RCC 7860 (cell line): ENCODE data around the gene ATG2A.
"Not testable (repeated sequence)": the region's sequence is repeated elsewhere in the genome, so short reads cannot be mapped to it uniquely, and the experiment has no call there.

Experiments
- DNase-seq: peaks from one replicate; pipeline ENCODE4 v3.0.0-alpha.2; 2015; ENCODE audit warnings: low spot score
- FAIRE-seq: peaks from 2 replicates; lab custom pipeline; 2012; peaks lifted over from hg19 to GRCh38; lab: Jason Lieb, UNC

ATG2A gene

DNA sequence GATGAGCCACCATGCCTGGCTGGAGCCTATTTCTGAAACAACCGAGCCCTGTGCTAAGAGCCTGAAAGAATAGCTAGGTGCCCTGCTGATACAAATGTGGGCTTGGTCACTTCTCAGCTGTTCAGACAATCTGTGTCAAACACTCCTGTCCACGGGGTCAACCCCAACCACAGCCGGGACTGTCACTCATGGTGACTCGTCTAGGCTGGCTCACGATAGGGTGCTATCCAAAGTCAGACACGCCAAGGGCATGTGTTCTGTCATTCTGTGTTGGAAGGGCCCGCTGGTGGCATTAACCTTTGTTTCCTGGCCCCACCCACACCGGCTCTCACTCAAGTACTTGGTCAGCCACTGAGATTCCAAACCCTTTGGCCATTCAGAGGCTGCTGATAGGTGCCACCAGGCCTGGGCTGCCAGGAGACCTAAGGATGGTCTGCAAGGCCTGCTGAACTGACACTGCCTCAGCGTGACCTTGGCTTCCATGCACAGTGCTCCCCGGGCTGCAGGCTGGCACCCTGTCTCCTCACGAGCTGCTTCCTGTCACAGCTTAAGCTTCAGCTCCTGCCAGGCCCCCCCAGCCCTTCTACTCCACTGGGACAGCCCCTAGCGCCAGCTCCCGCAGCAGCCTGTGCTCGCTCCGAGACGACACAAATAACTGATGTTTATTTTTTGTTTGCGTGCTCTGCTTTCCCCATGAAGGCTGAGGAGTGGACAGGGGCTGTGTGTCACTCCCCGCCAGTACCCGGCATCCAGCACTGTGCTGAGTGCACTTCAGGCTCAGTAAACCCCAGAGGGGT is 58.3 kb downstream of the ATG2A start:
- FAIRE-seq (no peak), DNase-seq (peak; percentile 49)

DNA sequence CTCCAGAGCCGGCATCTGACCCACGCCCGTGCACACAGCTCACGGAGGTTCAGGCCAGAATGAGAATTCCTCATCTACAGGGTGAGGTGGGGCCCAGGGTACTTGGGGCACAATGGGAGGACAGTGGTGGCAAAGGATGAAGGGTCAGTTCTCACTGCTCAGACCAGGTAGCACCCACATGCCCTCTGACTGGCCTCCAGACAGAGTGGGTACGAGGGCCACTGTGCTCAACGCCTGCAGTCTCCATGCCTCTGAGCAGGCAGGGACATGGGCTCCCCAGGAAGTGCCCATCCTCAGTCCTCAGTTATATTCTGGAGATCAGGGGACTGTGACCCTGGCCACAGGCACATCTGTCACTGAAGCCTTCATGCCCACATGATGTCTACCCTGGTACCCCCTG is 59.5 kb downstream of the ATG2A start:
- DNase-seq: no peak
- FAIRE-seq: no peak

- peak; percentile 87 for FAIRE-seq
- DNase-seq: peak; percentile 93
Observed at GRCh38 chr11:64856382-64857227, 60.4 kb downstream of the ATG2A start.

DNA sequence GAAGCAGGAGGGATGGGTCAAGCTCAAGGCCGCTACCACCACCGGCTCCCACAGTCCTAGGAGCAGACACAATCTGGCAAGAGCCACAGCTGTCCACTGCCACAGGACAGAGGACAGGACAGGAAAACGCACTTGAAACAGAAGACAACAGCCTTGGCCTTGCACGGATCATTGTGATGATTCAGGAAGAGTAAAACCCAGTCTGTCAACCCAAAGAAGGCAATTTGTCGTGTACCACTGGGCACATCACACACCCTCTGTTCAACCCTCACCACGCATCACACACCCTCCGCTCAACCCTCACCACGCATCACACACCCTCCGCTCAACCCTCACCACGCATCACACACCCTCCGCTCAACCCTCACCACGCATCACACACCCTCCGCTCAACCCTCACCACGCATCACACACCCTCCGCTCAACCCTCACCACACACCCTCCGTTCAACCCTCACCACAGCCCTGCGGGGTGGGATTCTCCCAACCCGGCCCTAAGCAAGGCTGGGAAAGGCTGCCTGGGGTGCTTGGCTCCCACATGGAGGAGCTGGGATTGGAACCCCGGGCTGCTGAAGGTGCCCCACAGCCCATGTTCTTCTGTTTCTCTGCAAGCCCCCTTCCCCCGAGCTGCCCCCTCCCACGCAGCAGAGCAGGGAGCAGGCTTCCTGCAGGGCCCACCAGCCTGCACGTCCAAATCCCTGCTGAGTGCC is 61.3 kb downstream of the ATG2A start:
- no peak for FAIRE-seq
- peak; percentile 40 for DNase-seq

GRCh38 chr11:64854534-64855502 is 62.2 kb downstream of the ATG2A start:
- peak; percentile 94 for DNase-seq
- peak; percentile 86 for FAIRE-seq

DNA sequence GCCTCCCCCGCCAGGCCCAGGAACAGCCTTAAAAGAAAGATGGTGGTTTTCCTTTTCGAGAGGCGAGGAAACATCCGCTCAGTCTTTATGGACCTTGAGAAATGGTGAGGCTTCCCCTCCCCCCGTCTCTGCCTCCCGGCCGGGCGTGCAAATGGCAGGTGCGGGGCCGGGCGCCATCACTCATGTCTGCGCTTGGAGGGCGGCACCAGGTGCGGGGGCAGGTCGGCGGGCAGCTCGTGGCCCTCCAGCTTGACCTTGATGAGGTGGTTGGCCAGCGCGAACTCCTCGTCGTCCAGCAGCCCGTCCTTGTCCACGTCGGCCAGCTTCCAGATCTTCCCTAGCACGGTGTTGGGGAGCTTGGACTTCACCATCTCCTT is 62.9 kb downstream of the ATG2A start:
- DNase-seq: no peak
- FAIRE-seq: no peak

- no peak for FAIRE-seq
- DNase-seq: no peak
Observed at GRCh38 chr11:64853709-64854108, 63.3 kb downstream of the ATG2A start.

DNA sequence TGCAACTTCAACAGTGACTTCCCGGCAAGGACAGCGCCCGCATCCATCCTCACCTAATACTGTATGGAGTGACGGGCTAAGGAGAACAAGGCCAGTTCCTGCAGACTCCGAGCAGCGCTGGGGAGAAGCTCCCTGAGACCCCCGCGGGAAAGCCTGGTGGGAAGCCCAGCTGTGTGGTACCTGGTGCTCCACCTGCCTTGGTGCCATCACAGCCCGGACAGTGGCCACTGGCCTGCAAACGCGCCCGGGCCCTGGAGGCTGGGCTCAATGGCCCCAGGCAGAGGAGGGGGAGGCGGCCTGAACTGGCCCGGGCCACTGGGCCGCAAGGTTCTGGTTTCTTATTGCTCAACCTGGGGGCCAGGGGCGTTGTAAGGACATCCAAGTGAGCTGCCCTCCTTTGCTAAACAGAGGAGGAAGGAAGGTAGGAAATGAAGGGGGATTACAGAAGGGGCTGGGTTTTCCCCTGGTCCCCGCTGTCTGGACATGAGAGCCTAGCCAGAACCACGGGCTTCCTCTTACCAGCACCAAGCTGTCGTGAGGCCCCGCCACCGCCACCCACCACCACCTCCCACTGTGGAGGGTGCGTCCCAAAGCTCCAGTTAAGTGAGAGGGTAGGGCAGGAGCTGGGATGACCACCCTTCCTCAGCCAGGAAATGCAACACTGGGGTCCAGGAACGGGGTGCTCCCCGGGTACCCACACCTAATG is 64.1 kb downstream of the ATG2A start:
- DNase-seq: no peak
- FAIRE-seq: no peak

DNA sequence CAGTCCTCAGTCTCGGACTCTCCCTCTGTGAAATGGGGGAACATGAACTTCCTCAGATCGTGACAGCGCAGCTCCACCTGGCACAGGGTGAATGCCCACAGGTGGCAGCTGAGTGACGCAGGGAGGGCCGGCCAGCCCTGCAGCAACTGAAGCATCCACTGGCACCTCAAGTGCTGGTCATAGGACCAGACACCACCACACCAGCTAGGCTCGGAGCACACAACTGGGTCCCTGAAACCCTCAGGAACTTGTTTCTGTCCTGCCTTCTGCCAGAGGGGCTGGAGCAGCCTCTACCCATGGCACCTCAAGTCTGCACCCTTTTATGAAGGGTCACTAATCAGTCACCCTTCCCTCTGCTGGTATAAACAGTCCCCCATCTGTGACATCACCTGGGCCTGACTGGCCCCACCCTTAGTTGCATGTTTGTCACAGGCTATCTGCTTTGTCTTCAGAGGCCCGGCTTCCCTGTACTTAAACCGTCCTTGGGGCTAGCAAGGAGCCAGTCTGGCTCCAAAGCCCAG is 65.1 kb downstream of the ATG2A start:
- no peak for DNase-seq
- no peak for FAIRE-seq

- FAIRE-seq (no peak), DNase-seq (no peak)
Observed at GRCh38 chr11:64850979-64851567, 65.9 kb downstream of the ATG2A start.

GRCh38 chr11:64849598-64850356 is 67.2 kb downstream of the ATG2A start:
- DNase-seq (no peak), FAIRE-seq (no peak)

DNA sequence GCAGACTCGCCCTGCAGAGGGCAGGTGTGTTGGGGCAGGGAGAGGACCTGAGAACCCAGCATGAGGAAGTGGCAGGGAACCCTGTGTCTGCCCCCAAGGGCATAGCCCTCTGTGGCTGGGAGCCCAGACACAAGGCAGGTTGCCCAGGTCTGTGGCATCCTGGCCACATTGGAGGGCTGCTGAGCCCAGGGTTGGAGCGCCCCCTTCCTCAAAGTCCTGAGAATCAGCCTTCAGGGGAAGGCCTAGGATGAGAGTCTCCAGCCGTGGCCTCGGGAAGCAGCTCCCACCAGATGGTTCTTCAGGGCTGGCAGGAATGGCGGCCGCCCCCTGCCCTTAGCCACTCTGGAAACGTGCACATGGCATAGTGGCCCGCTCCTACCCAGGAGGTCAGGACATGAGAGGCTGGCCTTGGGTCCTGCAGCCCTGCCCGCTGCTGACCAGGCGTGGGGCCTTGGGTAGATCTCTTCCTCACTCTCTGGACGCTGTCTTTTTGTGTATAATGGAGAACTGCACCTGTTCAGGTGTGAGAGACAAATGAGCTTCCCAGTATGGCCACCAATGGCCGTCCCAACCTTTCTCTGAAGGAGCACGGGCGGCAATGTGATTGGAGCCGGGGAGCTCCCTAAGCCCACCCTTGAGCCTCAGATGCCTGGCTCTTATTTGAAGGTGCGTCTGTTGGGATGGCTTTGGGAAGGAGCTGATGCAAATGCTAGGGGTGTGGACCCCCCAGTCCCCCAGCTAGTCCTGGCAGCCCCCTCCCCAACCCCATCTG is 68.0 kb downstream of the ATG2A start:
- FAIRE-seq (no peak), DNase-seq (no peak)

DNA sequence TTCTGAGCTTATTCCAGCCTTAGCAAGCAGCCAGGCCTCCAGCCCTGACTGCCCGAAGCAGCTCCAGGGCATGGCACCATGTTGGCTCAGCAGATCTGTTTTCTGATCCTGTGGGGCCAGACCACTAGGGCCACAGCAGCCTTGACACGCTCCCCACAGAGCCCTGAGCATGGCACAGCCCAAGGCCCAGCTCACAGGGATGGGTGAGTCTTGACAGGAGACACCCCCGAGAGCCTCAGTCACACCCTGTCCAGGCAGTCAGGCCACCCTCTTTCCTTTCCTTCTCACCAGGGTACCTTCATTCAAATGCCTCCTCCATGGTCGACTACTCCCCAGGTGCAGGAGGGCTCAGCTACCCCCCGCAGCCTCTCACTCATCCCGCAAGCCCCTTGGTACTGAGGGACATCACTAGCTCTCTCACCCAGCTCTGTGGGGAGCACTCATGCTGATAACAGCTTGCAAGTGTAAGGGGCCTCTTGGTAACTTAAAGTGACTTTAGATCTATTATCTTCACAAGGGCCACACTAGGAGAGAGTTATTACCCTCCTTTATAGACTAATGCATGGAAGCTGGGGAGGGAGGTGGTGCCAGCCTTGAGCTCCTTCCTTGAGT is 68.7 kb downstream of the ATG2A start:
- FAIRE-seq: no peak
- DNase-seq: no peak

DNA sequence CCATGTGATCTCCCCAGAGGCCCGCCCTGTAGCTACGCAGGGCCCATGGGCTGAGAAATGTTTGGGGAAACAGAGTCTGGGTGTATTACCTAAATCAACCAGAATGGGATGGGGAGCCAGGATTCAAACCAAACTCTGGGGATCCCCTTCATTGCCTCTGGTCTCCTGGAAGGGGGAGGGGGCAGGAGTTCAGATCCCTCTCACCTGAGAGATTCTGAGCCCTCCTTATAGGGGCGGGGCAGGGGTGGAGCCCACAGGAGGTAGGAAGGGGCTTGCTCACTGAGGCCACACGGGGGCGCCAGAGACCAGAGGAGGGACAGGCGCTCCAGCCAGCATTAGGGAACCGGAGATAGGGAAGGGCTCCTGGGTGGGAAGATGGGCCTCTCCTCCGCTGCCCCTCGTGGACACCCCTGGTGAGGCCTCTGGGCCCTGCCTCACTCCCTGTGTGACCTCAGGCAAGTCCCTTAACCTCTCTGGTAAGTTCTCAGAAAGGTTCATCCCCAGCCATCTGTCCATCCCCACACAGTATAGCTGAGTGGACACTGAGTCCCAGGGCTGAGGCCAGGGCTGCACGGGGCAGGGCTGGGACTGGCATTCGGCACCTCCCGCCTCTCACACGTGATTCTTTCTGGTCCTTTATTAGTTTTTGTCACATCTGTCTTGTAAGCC is 69.9 kb downstream of the ATG2A start:
- DNase-seq: peak; percentile 78
- FAIRE-seq: no peak

GRCh38 chr11:64845776-64846129 is 71.3 kb downstream of the ATG2A start:
- FAIRE-seq, DNase-seq: not testable (repeated sequence)

DNA sequence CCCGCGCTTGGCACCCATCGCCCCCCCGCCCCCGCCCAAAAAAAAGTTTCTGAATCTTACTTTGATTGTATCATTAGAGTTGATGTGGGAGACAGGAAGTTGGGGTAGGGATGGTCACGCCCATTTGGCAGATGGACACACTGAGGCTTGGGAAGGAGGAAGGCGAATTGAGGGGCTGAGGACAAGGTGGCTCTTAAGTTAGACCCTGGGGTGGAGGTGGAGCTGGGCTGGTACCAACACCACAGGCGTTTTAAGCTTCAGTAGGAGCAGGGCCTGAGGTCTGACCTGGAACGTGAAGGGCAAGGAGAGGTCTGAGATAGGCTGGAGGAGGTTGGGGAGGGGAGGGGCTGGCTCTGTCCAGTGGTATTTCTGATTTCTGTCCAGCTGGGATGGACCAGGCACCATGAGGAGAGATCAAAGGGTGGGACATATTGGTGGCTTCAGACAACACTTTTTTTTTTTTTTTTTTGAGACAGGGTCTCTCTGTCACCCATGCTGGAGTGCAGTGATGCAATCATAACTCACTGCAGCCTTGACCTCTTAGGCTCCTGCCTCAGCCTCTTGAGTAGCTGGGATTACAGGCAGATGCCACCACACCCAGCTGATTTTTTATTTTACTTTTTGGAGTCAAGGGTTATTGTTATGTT is 71.8 kb downstream of the ATG2A start:
- FAIRE-seq: no peak
- DNase-seq: no peak
